HG03159 (cell line): ENCODE results near the gene KCNG4.

Experiments used
- ATAC-seq: cut with Tn5 transposase; IDR thresholded peaks from one replicate; pipeline ENCODE4 v1.9.1; 2021; ENCODE audit warnings: mild to moderate bottlenecking, moderate library complexity; ENCODE audit not compliant: unreplicated experiment

The KCNG4 gene

DNA sequence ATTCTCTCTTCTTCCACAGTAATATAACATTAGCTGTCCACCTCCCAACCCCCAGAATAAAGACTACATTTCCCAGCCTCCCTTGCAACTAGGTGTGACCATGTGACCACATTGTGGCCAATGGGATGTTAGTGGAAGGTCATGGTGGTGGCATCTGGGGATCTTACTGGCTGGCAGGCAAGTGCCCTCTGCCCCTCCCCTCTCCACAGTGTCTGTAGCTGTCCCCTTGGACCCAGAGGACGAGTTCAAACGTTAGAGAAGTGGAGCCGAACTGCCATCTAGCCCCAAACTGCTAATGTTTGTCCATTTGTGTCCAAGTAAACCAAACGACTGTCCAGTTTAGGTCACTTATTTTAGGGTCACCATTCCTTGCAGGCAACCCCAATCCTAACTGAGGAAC lies 26.6 kb upstream of the KCNG4 start:
- no peak for ATAC-seq

DNA sequence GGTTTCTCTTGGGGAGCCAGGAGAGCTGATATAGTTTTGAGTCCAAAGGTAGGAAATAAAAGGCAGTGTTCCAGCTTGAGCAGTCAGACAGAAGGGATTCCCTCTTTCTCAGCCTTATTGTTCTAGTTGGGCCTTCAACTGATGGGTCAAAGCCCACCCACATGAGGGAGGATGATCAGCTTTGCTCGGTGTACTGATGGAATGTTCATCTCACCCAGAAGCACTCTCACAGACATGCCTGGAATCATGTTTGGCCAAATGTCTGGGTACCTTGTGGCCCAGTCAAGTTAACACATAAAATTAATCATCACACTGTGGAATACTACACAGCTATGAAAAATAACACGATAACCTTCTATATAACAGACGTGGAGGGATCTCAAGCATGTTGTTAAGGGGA lies 23.1 kb upstream of the KCNG4 start:
- no peak for ATAC-seq

DNA sequence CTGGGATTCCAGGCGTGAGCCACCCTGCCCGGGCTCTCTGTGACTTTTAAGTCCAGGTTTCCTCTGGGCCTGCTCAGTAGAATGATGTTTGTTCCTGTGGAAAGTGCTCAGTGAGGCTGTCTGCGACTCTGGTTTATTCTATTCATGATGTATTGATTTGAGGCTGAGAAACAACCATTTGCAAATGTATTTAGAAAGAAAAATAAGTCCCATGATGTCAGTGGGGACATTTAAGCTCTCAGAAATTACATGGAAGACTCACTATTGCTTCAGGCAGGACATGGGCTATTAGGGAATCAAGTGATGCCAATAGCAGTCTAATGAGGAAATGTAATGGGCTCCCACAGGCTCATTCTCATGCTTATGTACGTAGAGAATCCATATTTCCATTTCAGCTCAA lies 22.2 kb upstream of the KCNG4 start:
- no peak for ATAC-seq

DNA sequence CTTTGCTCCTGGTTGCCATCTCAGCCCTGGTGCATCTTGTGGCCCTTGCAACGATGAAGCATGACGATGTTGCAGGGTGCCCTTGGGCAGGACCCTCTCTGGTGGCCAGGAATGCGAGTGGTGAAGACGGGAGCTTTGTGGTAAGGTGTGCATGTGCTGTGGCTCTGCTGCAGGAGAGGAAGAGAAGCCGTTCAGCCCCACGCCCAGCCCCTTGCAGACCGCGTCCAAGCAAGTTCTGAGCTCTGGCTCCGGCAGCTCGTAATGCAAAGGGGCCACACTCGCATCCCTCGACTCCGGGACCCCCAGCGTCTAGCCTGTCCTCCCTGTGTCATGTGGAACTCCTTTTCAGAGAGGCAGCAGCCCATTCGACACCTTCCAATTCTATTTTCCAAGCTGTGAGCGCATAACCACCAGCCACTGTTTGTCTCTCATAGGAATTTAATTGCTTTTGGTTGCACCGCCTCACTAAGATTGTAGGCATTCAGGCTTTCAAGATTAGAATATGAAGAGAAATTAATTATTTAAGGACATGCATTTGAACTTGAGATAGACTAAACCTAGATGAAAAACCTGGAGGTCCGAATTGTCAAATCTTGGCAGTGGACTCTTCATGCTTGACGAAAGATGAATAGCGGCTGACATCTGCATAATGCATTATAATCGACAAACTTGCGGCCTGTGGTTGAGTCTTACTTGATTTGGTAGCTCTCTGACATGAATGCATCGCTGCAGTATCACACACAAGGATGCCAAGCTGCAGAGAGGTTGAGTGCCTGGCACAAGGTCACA lies 21.1 kb upstream of the KCNG4 start:
- no peak for ATAC-seq

DNA sequence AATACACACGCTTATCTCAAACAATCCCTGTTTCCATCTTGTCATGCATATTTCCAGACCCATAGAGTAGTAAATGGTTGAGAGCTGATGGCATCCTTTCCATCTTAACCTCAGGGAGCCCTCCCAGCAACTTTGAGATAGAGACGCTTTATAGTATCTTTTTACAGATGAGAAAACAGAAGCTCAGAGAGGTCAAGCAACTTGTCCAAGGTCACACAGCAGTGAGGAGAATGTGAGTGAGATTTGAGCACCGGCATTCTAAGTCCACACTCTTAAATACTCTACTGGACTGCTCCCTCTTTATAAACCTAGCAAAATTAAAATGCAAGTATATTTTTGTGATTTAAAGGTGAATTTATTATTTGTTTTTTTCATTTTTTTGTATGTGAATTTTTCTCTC lies 19.9 kb upstream of the KCNG4 start:
- no peak for ATAC-seq

DNA sequence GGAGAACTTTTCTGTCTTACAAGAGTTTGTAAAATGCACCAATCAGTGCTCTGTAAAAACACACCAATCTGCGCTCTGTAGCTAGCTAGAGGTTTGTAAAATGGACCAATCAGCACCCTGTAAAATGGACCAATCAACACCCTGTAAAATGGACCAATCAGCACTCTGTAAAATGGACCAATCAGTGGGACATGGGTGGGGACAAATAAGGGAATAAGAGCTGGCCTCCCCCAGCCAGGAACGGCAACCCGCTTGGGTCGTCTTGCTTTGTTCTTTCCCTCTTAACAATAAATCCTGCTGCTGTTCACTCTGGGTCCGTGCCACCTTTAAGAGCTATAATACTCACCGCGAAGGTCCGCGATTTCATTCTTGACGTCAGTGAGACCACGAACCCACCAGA lies 18.5 kb upstream of the KCNG4 start:
- no peak for ATAC-seq

DNA sequence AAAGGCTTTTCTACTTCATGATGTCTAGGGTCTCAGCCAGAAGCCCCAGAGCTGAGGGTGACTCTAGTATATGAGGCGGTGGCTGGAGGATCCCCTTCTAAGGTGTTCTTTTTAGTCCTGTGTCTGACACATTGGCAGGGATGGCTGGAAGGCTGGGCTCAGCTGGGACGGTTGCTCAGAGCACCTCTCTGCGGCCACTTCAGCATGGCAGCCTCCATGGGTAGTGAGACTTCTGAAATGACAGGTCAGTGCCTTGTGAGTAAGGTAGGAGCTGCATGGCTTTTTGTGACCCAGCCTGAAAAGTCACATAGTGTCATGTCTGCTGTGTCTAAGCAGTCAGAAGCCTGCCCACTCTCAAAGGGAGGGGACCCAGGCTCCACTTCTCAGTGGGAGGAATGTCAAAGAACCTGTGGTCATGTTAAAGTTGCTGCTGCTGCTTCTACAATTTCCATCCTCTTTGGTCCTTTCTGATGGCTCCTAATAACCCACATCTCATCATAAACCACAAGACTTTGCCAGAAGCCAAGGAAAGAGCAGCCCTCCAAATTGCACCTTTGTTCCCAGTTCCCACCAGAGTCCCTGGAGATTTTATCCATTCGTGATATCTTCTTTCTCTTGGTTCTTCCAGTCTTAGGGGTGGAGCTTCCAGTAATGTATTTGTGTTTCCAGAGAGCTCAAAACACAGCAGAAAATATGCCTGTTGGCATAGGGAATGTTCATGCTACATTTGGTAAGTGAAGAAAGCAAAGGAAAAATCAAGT lies 15.4 kb upstream of the KCNG4 start:
- ATAC-seq: no peak

DNA sequence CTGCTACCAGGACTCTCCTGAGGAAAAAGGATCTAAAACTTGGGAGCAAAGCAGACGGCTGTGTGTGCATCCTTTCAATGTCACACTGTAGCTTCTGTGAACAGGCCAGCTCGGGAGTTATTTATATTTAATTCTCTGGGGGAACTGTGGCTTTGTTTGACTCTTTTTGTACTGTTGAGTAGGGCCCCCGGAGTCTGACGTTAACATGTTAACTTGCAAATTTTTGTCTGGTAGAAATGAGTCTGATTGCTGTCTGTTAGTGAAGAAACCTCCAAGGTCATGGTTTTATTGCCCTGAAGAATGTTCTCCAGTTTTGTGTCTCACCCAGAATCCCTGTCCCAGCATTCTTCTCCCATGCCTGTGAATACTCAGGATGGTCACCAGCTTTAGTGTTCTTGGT lies 14.2 kb upstream of the KCNG4 start:
- no peak for ATAC-seq

DNA sequence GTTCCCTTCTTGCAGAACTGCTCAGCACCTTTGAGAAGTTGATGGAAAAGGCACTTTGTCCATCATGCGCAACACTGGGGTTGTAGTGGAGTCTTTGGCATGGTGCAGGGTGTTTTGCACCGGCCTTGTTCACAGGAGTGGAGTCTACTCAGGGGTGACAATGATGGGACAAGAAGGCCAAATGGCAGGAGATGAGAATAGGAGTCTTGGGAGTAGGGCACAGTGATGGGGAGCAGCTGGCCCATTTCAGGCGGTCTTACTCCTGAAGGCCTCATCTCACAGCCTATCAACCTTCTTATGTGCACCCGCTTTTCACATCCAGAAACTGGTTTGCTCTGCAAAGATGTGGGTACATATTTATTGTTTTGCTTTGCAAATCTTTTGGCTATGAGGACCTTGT lies 13.4 kb upstream of the KCNG4 start:
- ATAC-seq: no peak

DNA sequence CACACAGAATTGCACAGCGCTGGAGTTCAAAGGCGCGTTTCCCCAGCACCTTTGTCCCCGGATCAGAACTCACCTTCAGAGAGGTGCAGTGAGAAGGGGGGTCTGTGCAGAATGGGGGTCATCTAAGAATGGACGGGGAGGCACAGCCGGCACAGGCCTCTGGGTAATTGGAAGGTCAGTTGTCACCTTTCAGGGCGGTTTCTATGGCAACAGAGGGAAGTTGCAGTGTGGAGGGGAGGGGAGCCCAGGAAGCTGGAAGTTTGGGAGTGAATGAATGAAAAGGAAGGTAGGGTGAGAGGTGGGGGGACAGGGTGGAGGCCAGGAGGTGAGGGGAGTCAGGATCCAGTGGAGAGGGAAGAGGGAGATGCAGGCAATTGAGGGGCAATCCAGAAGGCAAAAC lies 12.4 kb upstream of the KCNG4 start:
- no peak for ATAC-seq

DNA sequence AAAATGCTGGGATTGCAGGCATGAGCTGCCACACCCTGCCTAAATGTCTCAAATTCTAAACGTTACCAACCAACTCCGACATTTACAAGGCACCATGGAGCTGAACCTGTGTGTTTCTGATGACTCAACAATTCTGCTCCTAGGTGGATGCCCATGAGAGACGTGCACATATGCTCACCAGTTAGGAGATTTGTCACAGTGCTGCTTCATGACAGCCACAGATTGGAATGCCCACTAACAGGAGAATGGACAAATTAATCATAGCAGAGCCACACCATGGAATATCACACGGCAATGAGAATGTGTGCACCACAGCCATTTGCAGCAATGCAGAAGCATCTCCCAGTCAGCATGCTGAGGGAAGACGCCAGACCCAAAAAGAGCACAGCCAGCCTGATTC lies 8.0 kb upstream of the KCNG4 start:
- ATAC-seq: no peak

DNA sequence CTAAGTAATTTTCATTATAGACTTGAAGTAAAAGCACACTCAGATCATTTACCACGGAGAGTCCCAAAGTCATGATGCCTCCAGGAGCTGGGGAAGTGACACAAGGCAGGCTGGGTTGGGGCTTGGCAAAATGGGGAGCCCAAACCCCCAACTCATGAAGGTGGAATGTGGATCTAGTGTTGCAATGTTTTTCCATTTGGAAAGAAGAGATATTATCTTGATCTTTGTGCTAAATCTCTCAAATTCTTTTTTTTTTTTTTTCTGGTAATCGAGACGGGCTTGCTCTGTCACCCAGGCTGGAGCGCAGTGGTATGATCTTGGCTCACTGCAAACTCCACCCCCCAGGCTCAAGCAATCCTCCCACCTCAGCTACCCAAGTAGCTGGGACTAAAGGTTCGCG lies 7.5 kb upstream of the KCNG4 start:
- ATAC-seq: no peak

DNA sequence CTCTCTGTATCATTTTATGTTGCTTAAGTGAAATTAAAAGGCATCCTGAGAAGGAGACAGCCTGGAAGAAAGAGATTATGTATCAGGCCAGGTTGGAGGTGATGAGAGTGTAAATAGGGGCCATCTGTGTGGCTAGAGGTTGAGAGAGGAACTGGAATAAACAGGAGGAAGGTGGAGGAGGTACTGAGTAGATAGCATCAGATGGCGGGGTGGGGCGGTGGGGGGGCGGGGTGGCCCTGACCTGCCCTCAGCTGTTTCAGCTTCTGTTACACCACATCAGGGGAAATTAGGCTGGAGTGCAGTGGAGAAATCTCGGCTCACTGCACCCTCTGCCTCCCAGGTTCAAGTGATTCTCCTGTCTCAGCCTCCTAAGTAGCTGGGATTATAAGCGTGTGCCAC lies 6.9 kb upstream of the KCNG4 start:
- no peak for ATAC-seq

DNA sequence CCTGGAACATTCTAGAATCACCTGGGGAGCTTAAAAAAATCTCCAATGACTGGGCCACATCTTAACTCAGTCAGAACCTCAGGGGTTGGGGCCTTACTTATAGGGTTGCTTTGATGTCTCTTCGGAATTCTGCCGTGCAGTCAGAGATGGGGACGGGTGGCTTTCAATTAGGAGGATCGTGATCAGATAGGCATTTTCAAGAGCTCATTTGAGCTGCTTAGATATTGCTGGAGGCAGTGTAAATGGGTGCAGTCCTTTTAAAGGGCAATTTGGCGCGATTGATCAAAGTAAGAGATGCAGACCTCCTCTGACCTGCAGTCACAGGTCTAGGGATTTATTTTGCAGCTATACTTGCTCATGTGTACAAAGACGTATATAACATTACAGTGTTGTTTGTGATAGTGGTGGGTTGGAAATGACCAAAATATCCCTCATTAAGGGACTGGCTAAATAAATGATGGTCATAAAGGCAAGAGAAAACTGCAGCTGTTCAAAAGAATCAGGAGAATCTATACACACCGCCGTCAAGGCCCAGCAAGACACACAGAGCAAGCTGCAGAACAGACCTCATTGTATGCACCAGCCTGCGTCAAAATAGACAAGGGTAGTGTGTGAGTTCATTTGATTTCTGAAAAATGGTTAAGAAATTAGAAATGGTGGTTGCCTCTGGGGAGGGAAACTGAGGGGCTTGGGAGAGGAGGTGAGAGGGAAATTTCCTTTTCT lies 6.3 kb upstream of the KCNG4 start:
- ATAC-seq: no peak

DNA sequence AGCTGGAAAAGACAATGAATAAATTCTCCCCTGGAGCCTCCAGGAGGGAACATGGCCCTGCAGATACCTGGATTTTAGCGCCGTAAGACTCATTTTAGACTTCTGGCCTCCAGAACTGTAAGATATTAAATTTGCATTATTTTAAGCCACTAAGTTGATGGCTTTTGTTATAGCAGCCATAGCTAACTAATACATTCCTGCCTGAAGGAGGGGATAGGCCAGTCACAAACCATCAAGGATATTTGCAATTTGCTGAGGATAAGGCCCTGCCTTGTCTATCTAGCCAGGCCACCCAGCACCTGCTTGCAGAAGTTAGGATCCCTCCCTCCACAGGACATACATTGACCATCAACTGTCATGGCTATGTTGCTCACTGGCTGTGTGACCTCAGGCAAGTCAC lies 4.9 kb upstream of the KCNG4 start:
- no peak for ATAC-seq

DNA sequence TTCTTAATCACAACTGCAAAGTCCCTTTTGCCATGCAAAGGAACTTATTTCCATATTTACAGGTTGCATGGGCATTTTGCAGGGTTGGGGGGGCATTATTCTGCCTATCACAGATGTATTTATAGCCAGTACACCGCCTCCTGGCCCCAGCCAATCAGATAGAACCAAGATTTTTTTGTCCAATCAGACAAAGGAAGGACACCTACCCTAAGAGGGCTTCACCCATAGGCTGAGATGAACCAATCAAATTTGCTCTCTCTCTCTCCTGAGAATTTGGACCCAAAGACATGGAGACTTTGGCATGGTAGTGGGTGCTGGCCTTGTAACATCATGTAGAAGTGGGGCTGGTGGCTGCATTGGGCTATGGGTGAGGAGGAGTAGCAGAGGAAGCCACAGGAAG lies 3.9 kb upstream of the KCNG4 start:
- ATAC-seq: no peak

DNA sequence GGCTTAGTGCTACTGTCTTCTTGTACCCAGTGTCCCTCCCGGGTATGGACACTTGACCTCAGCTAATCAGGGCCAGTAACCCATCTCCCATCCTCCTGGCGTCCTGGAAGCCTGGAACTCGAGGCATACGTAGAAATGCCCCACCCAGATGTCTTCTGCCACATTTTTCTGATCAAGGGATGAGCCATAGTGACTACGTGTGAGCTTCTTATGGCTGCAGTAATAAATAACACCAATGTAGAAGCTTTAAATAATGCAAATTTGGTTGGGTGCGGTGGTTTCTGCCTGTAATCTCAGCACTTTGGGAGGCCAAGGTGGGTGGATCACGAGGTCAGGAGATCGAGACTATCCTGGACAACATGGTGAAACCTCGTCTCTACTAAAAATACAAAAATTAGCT lies 3.0 kb upstream of the KCNG4 start:
- ATAC-seq: no peak

DNA sequence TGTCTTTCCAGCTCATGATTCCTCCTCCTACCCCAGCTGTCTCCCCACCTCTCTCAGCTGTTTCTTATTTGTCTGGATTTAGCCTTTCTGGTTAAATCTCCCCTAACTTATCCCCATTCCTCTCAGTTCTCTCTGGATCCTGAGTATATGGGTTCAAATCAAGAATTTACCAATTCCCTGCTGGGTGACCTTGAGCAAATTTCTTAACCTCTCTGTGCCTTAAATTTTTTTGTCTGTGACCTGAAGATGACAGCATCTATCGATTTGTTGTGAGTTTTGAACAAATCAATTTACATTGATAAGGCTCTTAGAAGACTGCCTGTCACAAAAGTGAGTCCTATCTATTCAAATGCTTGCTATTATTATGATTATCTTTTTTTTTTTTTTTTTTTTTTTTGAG lies 2.0 kb upstream of the KCNG4 start:
- ATAC-seq: no peak

DNA sequence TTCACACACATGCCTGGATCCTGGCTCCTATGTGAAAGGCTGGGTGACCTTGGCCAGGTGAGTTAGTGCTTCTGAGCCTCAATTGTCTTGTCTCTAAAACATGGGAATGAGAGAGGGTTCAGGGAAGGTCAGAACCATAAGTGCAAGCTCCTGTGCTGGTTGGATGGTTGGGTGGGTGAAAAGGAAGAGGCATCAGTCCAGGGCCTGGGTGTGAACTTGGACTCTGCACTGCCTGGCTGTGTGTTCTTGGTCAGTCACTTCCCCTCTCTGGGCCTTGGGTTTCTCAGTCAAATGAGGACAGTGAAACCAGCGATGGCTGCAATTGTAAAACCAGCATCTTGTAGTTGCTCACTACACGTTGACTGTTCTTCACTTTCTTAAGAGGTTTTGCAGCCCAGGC lies 643 bp upstream of the KCNG4 start:
- no peak for ATAC-seq

DNA sequence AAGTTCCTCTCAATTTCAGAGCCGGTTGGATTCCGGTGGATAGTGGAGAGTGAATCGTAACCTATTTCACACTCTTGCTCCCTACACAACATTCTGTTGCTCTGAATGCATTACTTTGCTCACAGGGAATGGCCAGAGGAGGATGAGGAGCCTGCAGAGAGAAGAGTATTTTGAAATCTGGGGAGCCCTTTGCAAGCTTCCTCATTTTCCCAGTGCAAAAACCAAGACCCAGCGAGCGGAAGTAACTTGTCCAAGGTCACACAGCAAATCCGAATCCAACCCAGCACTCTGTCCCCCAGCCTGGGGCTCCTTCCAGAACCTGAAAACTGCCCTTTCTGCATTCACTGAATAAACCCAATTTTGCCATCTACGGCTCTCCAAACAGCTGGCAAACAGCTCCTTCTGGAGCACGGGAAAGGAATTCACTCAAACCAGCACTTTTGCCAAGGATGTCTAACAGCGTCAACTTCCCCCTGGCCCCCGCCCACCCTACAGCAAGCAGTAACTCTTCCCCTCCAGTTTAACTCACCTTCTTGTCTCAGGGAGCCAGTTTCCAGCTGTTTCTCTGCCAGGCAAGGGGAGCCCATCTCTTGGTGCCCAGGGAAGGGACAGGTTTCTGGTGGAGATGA lies 557 bp downstream of the KCNG4 start:
- no peak for ATAC-seq

DNA sequence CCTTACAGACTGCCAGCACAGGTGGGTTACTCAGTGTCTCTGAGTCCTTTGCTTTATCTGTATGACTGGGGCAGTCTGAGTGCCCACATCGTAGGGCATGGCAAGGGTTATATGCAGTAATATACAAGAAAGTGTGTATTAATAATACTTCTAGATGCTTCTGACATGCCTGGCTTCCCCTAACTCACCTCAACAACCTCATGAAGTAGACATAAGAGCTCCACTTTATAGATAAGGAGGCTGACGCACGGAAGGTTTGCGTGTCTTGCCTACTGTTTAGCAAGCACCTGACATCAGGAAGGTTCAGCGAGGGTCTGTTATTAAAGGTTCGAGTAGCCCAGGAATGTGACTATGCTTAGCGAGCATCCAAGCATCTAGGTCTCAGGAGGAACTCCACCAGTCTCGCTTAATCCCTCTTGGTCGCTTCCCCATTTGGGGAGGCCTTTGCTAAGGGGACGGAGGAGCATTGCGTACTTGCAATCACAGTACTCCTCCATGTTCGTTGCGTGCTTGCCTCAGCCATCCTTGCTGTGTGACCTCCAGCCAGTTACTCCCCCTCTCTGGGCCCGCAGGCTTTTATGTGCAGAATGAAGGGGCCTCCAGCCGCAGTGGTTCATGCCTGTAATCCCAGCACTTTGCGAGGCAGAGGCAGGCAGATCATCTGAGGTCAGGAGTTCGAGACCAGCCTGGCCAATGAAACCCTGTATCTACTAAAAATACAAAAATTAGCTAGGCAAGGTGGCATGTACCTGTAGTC lies 1.6 kb downstream of the KCNG4 start:
- ATAC-seq: no peak
